SK-N-SH (cell line): ENCODE data around the gene AKT3. TPM values are rescaled to one million over a fixed set of nuclear protein-coding genes. Genes with fewer than 3 reads are reported as not detected.

ENCODE experiments used
- CTCF ChIA-PET: fragments of 300-600, 350-600 bp; formaldehyde crosslinking; extraction: SDS; loops from one replicate; lab custom pipeline; 2021; lab: Yijun Ruan, JAX
- POLR2A ChIA-PET: fragments of 350-600 bp; sonication (Branson Sonifier 250); formaldehyde crosslinking; extraction: SDS; loops from one replicate; lab custom pipeline; 2020; ENCODE audit warnings: antibody characterized with exemption, inconsistent platforms; lab: Yijun Ruan, JAX
- DNase-seq: peaks from one replicate; pipeline ENCODE4 v3.0.0; 2012
- H2AFZ ChIP-seq: fragments of 200-600 bp; sonication (generic); 2 replicates; pipeline ENCODE4 v1.8.1; 2016; ENCODE audit warnings: antibody characterized with exemption, mild to moderate bottlenecking, low read depth
- H3F3A ChIP-seq: fragments of 200-600 bp; sonication (generic); replicated peaks from 2 replicates; pipeline ENCODE3; 2016; ENCODE audit warnings: antibody characterized with exemption, mild to moderate bottlenecking; ENCODE audit not compliant: insufficient read depth
- H3K27ac ChIP-seq, 2 experiments: fragments of 200-500 bp in 1 of 2; fragments of 200-600 bp in 1 of 2; sonication (Bioruptor generic) in 1 of 2; sonication (generic), shearing (Covaris generic) in 1 of 2; 2 replicates each; pipeline versions ENCODE4 v1.5.1 to v1.6.1; 2014 to 2016; ENCODE audit warnings: low read depth in 2 of 2, inconsistent platforms in 1 of 2, low read length in 1 of 2, mild to moderate bottlenecking in 1 of 2, mixed read lengths in 1 of 2
- H3K27me3 ChIP-seq: fragments of 200-600 bp; sonication (generic), shearing (Covaris generic); 2 replicates; pipeline ENCODE4 v1.6.1; 2016; ENCODE audit warnings: mixed run types; ENCODE audit not compliant: insufficient read depth
- H3K36me3 ChIP-seq, 2 experiments: fragments of 200-500 bp in 1 of 2; fragments of 200-600 bp in 1 of 2; sonication (Bioruptor generic) in 1 of 2; sonication (generic) in 1 of 2; replicated peaks in 1 of 2; 2 replicates each; pipeline versions ENCODE3 to v1.5.1; 2014 to 2016; ENCODE audit warnings: low read length in 1 of 2, mild to moderate bottlenecking in 1 of 2; ENCODE audit not compliant: insufficient read depth in 2 of 2, control insufficient read depth in 1 of 2
- H3K4me1 ChIP-seq, 2 experiments: fragments of 200-500 bp in 1 of 2; fragments of 200-600 bp in 1 of 2; sonication (Bioruptor generic) in 1 of 2; sonication (generic), shearing (Covaris generic) in 1 of 2; 2 replicates each; pipeline versions ENCODE4 v1.5.1 to v1.6.1; 2014 to 2016; ENCODE audit warnings: low read depth in 1 of 2, low read length in 1 of 2, mixed run types in 1 of 2; ENCODE audit not compliant: insufficient read depth in 2 of 2, control insufficient read depth in 1 of 2
- H3K4me2 ChIP-seq: fragments of 200-600 bp; sonication (generic), shearing (Covaris generic); 2 replicates; pipeline ENCODE4 v1.6.1; 2017; ENCODE audit warnings: mixed run types
- H3K4me3 ChIP-seq, 2 experiments: fragments of 200-500 bp in 1 of 2; fragments of 200-600 bp in 1 of 2; sonication (Bioruptor generic) in 1 of 2; sonication (generic), shearing (Covaris generic) in 1 of 2; 2 replicates each; pipeline versions ENCODE4 v1.5.1 to v1.8.1; 2014 to 2016; ENCODE audit warnings: low read depth in 2 of 2, inconsistent platforms in 1 of 2, low read length in 1 of 2, mild to moderate bottlenecking in 1 of 2, mixed read lengths in 1 of 2, moderate library complexity in 1 of 2
- H3K79me2 ChIP-seq: fragments of 200-600 bp; sonication (generic); 2 replicates; pipeline ENCODE4 v1.8.1; 2017; ENCODE audit warnings: mild to moderate bottlenecking; ENCODE audit not compliant: insufficient read depth
- H3K9ac ChIP-seq: fragments of 200-600 bp; sonication (generic); 2 replicates; pipeline ENCODE4 v1.6.1; 2017; ENCODE audit warnings: mixed run types
- H3K9me2 ChIP-seq: fragments of 200-600 bp; sonication (generic); 2 replicates; pipeline ENCODE4 v1.6.1; 2017; ENCODE audit warnings: mixed run types
- H3K9me3 ChIP-seq: fragments of 200-600 bp; sonication (generic); 2 replicates; pipeline ENCODE4 v1.6.1; 2017; ENCODE audit warnings: mixed run types, mild to moderate bottlenecking, moderate library complexity
- H4K20me1 ChIP-seq: fragments of 200-600 bp; sonication (generic); 2 replicates; pipeline ENCODE4 v1.6.1; 2017; ENCODE audit warnings: mild to moderate bottlenecking, mixed run types; ENCODE audit not compliant: insufficient read depth
- ELF1 ChIP-seq: IDR thresholded peaks from 2 replicates; pipeline ENCODE4 v1.4.0; 2012
- EP300 ChIP-seq, 2 experiments: IDR thresholded peaks; 2 replicates each; pipeline versions ENCODE4 v1.4.0 to v1.6.1; 2012; ENCODE audit warnings: borderline replicate concordance in 1 of 2, low read depth in 1 of 2, low read length in 1 of 2
- EZH2phosphoT487 ChIP-seq: fragments of 200-600 bp; sonication (generic); IDR thresholded peaks from 2 replicates; pipeline ENCODE4 v1.6.1; 2017; ENCODE audit warnings: low read depth, mixed run types, mild to moderate bottlenecking, antibody characterized with exemption, moderate library complexity, borderline replicate concordance
- FOSL2 ChIP-seq: IDR thresholded peaks from 2 replicates; pipeline ENCODE4 v1.4.0; 2012; ENCODE audit warnings: low read depth, mild to moderate bottlenecking, moderate library complexity, borderline replicate concordance
- GABPA ChIP-seq: IDR thresholded peaks from 2 replicates; pipeline ENCODE4 v1.4.0; 2012; ENCODE audit warnings: low read depth, mild to moderate bottlenecking
- GATA2 ChIP-seq: sonication (generic); formaldehyde crosslinking; IDR thresholded peaks from 2 replicates; pipeline ENCODE4 v1.5.0; 2020; ENCODE audit warnings: mild to moderate bottlenecking, missing genetic modification reagents
- JUND ChIP-seq: IDR thresholded peaks from 2 replicates; pipeline ENCODE4 v1.4.0; 2012
- MEF2A ChIP-seq: IDR thresholded peaks from 2 replicates; pipeline ENCODE4 v1.4.0; 2012; ENCODE audit warnings: low read depth, borderline replicate concordance
- MXI1 ChIP-seq: IDR thresholded peaks from 2 replicates; pipeline ENCODE4 v1.6.1; 2012; ENCODE audit warnings: mild to moderate bottlenecking, low read depth, low read length, improper control_type of control experiment
- NFIC ChIP-seq: IDR thresholded peaks from 2 replicates; pipeline ENCODE4 v1.4.0; 2012; ENCODE audit warnings: borderline replicate concordance
- POLR2AphosphoS5 ChIP-seq: IDR thresholded peaks from 2 replicates; pipeline ENCODE4 v1.6.1; 2012; ENCODE audit warnings: low read depth, low read length
- RAD21 ChIP-seq: IDR thresholded peaks from 2 replicates; pipeline ENCODE4 v1.6.1; 2012; ENCODE audit warnings: mild to moderate bottlenecking, low read length
- RCOR1 ChIP-seq: fragments of 150-350 bp; IDR thresholded peaks from 2 replicates; pipeline ENCODE4 v1.6.1; 2017; ENCODE audit warnings: antibody characterized with exemption, low read length
- RFX5 ChIP-seq: IDR thresholded peaks from 2 replicates; pipeline ENCODE4 v1.6.1; 2012; ENCODE audit warnings: mild to moderate bottlenecking, improper control_type of control experiment, low read length
- SIN3A ChIP-seq: IDR thresholded peaks from 2 replicates; pipeline ENCODE4 v1.6.1; 2012; ENCODE audit warnings: low read depth, mild to moderate bottlenecking, low read length, moderate library complexity, borderline replicate concordance
- TAF1 ChIP-seq: IDR thresholded peaks from 2 replicates; pipeline ENCODE4 v1.6.1; 2012; ENCODE audit warnings: low read depth, mild to moderate bottlenecking, low read length, moderate library complexity, borderline replicate concordance
- TCF12 ChIP-seq: IDR thresholded peaks from 2 replicates; pipeline ENCODE4 v1.4.0; 2012
- TEAD4 ChIP-seq: IDR thresholded peaks from 2 replicates; pipeline ENCODE4 v1.4.0; 2012; ENCODE audit warnings: mild to moderate bottlenecking, borderline replicate concordance; ENCODE audit not compliant: insufficient read depth
- USF1 ChIP-seq: IDR thresholded peaks from 2 replicates; pipeline ENCODE4 v1.4.0; 2012; ENCODE audit warnings: low read depth, borderline replicate concordance
- ZBTB33 ChIP-seq: IDR thresholded peaks from 2 replicates; pipeline ENCODE4 v1.4.0; 2012; ENCODE audit warnings: low read depth, borderline replicate concordance
- WGBS: methylation state at CpG from one replicate; pipeline ENCODE4 v1.1.6; 2017; ENCODE audit warnings: low lambda C conversion rate; 5-methylcytosine and 5-hydroxymethylcytosine counted together
- polyA plus RNA-seq, 3 experiments: library from polyadenylated mRNA; depleted of rRNA; stranded (reverse); fragments of >200 nt; gene quantifications; 2 replicates each; pipeline ENCODE4 v1.2.3, GENCODE V29; 2012

AKT3 gene
- polyA plus RNA-seq, 1 of the 3 experiments (the other 2 are of a cell fraction) = 12.7 TPM

GRCh38 chr1:243539636-243540035 is 310.4 kb downstream of the AKT3 start:
- no peak overlapping the region for H3K27ac ChIP-seq
- TF ChIP-seq MXI1 (no peak), SIN3A (no peak), ZBTB33 (no peak), ELF1 (no peak)
- TF ChIP-seq, all 33 proteins: peak for 0
- no peaks in the 10 kb centered on the region for H3K9me2 ChIP-seq
- POLR2A ChIA-PET = no interaction called here
- DNase-seq = no peak
- no peak overlapping the region for H2AFZ ChIP-seq
- CTCF ChIA-PET = no interaction called here
- H3K27me3 ChIP-seq = no peaks in the 10 kb centered on the region
- no peak overlapping the region for H3K4me2 ChIP-seq
- peaks cover 28 to 53% of the 10 kb centered on the region in 2 experiments for H3K36me3 ChIP-seq
- H4K20me1 ChIP-seq = no peaks in the 10 kb centered on the region
- peaks cover 3% of the 10 kb centered on the region for H3F3A ChIP-seq
- no peak overlapping the region for H3K9ac ChIP-seq
- no peak overlapping the region for H3K4me3 ChIP-seq
- H3K4me1 ChIP-seq = no peaks in the 10 kb centered on the region
- no peaks in the 10 kb centered on the region for H3K9me3 ChIP-seq
- H3K79me2 ChIP-seq = no peaks in the 10 kb centered on the region

- H3K9me2 ChIP-seq = no peaks in the 10 kb centered on the region
- ChIA-PET CTCF (interaction anchor here (1.2 kb wide), 1 partner anchor 11 kb away, joined by 3 read pairs; no protein-coding TSS in a partner anchor), POLR2A (no interaction called here)
- no peaks in the 10 kb centered on the region for H3K27me3 ChIP-seq
- H3K4me3 ChIP-seq = no peak overlapping the region
- H3K9ac ChIP-seq = no peak overlapping the region
- no peak overlapping the region for H2AFZ ChIP-seq
- no peak overlapping the region for H3K27ac ChIP-seq
- no peak for DNase-seq
- no peaks in the 10 kb centered on the region for H3K9me3 ChIP-seq
- WGBS = 95% methylated on average over 1 of the region's 1 CpG
- no peaks in the 10 kb centered on the region for H3K79me2 ChIP-seq
- no peak overlapping the region for H3K4me2 ChIP-seq
- H3K36me3 ChIP-seq = peaks cover 14 to 31% of the 10 kb centered on the region in 2 experiments
- TF ChIP-seq POLR2AphosphoS5 (no peak), EZH2phosphoT487 (no peak), TEAD4 (no peak), GATA2 (CRISPR knock-in tag) (no peak), ELF1 (no peak), MXI1 (no peak), RCOR1 (no peak), MEF2A (no peak), RFX5 (no peak), RAD21 (no peak), NFIC (no peak), GABPA (no peak), JUND (no peak), FOSL2 (no peak), TCF12 (no peak), TAF1 (no peak), ZBTB33 (no peak), EP300 (IDR thresholded peaks at IDR 0.05; ENCODE audit: borderline replicate concordance in 1 of 2, low read depth in 1 of 2, low read length in 1 of 2) (no peak), USF1 (no peak)
- H3K4me1 ChIP-seq = no peaks in the 10 kb centered on the region
- no peaks in the 10 kb centered on the region for H3F3A ChIP-seq
- no peaks in the 10 kb centered on the region for H4K20me1 ChIP-seq
Measured at GRCh38 chr1:243535014-243535413, 315.0 kb downstream of the AKT3 start.
